ENCODE data around the gene CHTOP.

The CHTOP gene

GRCh38 chr1:153683854-153684253 lies 50.0 kb downstream of the CHTOP start:
- no peak for DNase-seq

GRCh38 chr1:153684892-153685291 lies 51.0 kb downstream of the CHTOP start:
- no peak for DNase-seq

- no peak for DNase-seq
Observed at GRCh38 chr1:153685544-153686340, 51.9 kb downstream of the CHTOP start.

- DNase-seq, result no peak
Observed at GRCh38 chr1:153687346-153688125, 53.7 kb downstream of the CHTOP start.

GRCh38 chr1:153688276-153688675 lies 54.4 kb downstream of the CHTOP start:
- DNase-seq, result no peak

- no peak for DNase-seq
Observed at GRCh38 chr1:153688736-153689328, 55.0 kb downstream of the CHTOP start.

GRCh38 chr1:153693466-153693865 lies 59.6 kb downstream of the CHTOP start:
- no peak for DNase-seq
